Stimulated activated CD8-positive, alpha-beta memory T cell treated with anti-CD3 and anti-CD28 coated beads, Interleukin-12 subunit alpha, Interleukin-12 subunit beta, amount 100 ng/mL, for 1 hour (primary cell): Measurements from ENCODE around the gene FURIN.
"Not testable (repeated sequence)": the region's sequence is repeated elsewhere in the genome, so short reads cannot be mapped to it uniquely, and the experiment has no call there.

ENCODE experiments used
- DNase-seq: peaks from one replicate; pipeline ENCODE4 v3.0.0-alpha.2; 2020; ENCODE audit warnings: low read depth

The FURIN gene

DNA sequence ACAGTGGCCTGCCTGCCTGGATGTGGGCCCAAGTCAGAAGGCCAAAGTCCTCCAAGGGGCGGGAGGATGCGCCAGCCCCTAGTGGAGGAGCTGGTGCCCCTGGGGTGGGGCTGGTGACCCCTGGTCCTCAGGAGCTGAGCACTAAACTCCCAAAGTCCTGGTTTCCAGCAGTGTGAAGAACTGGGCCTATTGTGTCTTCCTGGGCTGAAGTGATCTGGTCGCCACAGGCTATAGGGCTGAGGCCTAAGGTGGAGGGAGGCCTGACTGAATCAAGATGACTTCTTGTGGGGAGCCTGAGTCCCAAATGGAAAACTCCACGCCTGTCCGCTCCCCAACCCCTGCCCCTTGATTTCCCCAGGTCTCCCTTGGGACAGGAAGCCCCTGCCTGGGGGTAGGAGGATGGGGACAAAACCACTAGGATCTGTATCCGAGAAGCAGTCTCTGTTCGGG, 15.2 kb downstream of the FURIN start:
- no peak for DNase-seq

GRCh38 chr15:90883976-90884718, 15.8 kb downstream of the FURIN start, which contains the start of gene FES:
FES (plus strand) TSS chr15:90884504; CDS start chr15:90885046, 542 bp downstream.
- no peak for DNase-seq

DNA sequence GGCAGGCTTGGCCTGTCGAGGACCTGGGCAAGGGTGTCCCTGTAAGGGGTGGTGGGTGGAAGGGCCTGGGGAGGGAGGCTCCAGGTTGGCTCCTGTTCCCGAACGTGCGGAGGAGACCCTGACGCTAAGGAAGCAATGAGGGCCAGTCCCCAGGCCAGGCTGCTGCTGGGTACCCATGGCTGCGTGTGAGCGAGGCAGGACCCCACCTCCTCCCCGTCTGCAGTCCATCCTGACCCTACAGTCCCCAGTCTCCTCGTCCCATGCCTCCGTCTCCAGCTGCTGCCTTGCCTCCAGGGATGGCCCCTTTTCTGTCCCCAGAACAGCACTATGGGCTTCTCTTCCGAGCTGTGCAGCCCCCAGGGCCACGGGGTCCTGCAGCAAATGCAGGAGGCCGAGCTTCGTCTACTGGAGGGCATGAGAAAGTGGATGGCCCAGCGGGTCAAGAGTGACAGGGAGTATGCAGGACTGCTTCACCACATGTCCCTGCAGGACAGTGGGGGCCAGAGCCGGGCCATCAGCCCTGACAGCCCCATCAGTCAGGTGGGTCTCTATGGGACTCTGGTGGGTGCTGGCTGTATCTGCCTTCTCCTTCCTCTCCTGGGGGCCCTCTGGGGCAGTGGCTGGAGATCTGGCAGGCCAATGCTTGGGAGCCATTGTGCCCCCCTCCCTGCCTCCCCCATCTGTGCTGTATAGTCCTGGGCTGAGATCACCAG, 16.5 kb downstream of the FURIN start:
- DNase-seq: no peak

DNA sequence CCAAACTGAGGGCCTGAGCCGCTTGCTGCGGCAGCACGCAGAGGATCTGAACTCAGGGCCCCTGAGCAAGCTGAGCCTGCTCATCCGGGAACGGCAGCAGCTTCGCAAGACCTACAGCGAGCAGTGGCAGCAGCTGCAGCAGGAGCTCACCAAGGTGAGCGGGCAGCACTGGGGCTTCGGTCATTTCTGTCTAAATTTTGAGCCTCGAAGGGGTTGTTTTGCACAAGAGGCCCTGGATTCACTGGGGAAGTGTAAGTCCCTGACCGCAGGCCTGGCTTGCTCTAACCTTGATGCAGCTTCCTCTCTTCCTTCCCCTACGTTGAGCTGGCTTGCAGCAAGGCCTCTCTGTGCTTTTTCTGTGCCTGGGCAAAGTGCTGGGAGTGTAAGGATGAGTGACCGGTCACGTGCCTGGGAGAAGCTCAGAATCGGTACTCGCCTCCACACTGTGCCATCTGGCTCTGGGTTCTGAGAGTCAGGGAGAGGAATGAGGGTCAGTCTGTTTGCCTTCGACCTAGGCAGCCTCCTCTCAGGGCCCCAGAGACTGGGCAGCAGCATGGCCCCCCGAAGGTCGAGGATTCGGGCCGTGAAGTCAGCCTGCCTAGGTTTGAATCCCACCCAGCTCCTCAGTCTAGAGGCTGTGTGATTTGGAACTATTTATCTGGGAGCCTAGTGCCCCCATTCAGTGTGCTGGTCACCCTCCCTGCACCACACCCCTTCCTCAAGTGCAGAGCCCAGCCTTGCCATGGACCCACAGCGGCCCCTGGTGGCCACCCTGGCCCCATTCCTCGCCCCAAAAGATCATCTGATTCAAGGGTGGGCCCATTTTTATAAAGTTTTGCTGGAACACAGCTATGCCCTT, 17.3 kb downstream of the FURIN start:
- peak; percentile 69 for DNase-seq

- no peak for DNase-seq
Measured at GRCh38 chr15:90886291-90886614, 17.9 kb downstream of the FURIN start.

- no peak for DNase-seq
Measured at GRCh38 chr15:90887037-90887481, 18.7 kb downstream of the FURIN start.

- DNase-seq: no peak
Measured at GRCh38 chr15:90889313-90889730, 20.9 kb downstream of the FURIN start.

GRCh38 chr15:90889736-90890456, 21.5 kb downstream of the FURIN start:
- DNase-seq: no peak

DNA sequence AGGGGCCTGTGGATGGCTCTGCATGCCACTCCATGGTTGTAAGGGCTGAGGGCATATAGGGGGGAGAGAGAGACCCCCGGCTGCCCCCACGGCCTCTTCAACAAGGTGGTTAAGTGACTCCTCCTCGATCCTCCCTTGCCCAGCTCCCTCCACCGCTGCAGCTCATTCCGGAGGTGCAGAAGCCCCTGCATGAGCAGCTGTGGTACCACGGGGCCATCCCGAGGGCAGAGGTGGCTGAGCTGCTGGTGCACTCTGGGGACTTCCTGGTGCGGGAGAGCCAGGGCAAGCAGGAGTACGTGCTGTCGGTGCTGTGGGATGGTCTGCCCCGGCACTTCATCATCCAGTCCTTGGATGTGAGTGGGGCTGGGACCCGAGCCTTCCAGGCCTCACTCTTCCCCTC, 22.5 kb downstream of the FURIN start:
- DNase-seq: no peak

DNA sequence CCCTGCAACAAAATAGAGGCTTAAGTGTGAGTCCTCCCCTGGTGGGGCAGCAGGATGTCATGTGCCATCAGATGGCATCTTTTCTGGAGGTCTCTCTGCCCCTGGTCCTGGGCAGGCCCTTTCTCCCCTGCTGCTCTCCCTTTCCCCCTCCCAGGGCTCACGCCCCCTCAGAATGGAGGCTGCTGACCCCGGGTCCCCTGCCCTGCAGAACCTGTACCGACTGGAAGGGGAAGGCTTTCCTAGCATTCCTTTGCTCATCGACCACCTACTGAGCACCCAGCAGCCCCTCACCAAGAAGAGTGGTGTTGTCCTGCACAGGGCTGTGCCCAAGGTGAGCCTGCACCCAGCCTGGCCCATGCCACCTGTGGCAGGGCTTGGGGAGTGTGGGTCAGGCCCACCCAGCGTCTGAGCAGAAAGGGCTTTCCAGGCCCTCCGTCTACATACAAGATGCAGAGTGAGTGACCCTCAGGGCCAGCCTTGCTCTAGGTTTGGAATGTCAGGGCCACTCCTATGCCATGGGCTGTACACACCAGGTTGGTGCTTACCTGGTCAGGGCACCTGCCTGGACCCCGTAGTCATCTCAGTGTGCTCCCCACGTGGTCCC, 23.1 kb downstream of the FURIN start:
- no peak for DNase-seq

DNA sequence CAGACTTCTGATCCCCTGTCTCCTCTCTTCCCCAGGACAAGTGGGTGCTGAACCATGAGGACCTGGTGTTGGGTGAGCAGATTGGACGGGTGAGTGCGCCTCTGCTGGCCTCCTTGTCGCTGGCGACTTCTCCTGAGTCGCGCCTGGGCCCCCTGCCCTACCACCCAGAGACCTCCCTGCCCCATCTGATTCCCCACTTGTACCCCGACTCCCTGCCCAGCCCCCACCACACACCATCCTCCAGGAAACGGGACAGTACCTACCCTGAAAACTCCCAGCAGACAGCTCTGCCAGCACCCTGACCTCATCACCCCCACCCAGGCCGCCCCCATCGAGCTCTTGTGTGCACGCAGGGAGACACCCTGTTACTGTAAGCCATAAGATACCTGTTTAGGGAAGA, 23.6 kb downstream of the FURIN start:
- no peak for DNase-seq

DNA sequence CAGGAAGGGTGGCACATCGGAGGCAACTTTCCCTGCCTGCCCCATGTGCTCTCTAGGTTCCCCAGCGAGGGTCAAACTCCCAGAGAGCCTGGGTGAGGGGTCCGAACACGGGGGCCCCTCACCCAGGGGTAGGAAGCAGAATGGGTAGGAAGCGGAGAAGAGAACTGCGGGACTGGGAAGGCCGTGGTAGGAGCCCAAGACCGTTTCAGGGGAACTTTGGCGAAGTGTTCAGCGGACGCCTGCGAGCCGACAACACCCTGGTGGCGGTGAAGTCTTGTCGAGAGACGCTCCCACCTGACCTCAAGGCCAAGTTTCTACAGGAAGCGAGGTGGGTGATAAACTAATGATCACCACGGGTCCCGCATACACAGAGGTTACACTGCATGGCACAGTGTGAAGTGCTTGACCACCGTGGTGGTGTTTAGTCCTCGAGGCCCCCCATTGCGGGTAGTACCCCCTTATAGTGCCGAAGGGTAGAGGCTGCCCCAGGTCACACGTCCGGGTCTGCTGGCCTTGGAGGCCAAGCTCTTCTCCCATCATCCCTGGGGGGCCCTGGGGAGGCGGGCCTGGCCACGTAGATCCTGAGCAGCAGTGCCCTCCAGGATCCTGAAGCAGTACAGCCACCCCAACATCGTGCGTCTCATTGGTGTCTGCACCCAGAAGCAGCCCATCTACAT, 24.2 kb downstream of the FURIN start:
- no peak for DNase-seq

GRCh38 chr15:90893175-90894090, 25.0 kb downstream of the FURIN start:
- no peak for DNase-seq

DNA sequence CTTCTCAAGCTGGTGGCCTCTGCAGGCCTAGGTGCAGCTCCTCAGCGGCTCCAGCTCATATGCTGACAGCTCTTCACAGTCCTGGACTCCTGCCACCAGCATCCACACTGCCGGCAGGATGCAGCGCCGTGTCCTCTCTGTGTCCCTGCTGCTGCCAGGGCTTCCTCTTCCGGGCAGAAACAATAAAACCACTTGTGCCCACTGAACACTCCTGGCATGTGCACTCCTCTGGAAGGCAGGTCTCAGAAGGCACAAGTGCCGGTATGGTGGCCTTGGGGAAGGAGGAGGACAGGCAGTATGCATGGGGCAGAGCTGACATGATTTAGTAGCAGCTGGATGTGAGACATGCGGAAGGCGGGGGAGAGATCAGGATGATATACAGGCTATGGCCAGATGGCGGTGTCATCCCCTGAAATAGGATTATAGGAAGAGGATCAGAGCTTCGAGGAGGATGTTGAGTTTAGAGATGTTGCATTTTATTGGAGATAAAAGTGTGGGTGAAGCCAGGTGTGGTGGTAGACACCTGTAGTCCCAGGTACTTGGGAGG, 27.3 kb downstream of the FURIN start:
- no peak for DNase-seq

- not testable (repeated sequence) for DNase-seq
Measured at GRCh38 chr15:90897131-90897655, 28.8 kb downstream of the FURIN start.

DNA sequence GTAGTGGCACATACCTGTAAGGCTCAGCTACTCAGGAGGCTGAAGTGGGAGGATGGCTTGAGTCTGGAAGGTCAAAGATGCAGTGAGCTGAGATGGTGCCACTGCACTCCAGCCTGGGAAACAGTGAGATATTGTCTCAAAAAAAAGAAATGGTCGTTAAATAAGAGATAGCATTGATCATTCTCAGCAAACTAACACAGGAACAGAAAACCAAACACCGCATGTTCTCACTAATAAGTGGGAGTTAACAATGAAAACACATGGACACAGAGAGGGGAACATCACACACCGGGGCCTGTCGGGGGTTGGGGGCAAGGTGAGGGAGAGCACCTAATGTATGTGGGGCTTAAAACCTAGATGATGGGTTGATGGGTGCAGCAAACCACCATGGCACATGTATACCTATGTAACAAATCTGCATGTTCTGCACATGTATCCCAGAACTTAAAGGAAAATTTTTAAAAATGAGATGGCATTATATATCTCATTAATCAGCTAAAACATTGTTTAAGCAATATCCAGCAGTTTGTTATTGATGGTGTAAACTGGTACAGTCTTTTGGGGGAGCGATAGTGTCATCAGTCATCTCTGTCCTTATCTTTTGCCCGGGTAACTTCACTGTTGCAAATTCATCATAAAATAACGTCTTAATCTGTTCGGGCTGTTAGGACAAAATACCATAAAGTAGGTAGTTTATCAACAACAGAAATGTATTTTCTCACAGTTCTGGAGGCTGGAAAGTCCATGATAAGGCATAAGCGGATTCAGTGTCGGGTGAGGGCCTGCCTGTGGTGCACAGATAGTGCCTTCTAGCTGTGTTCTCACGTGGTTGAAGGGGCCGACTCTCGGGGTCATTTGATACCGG, 33.0 kb downstream of the FURIN start:
- DNase-seq: no peak

DNA sequence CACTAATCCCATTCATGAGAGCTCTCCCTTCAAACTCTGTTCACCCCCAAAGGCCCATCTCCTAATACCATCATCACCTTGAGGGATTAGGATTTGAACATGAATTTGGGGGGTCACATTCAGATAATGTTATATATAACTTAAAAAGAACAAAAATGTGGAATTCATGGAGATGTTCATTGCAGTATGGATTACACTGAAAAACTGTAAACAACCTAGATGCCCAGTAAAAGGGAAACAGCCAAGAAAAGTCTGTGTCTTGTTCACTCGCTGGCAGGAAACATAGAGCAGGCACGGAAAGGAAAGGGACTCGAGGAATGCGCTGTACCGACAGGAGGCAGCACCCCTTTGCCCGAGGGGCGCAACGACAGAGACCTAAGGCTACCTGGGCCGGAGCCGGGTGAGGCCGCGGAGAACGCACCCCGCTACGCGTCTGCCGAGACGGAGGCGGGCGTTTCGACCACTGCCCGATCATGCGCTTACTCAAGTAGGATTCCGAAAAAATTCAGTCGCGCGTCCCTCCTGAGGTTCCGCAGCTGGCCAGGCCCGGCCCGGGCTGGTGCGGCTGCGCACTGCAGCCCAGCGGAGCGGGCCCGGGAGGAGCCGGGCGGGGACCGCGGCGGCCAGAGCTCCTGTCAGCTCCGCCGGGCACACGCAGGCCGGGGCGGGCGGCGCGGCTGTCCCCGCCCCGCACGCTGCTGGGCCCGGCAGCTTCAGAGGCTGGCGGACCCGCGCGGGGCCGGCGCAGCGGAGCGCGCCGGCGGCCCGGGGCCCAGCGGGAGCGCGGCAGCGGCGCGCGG, 33.9 kb downstream of the FURIN start:
- peak; percentile 52 for DNase-seq
